Left lung (tissue), 10 donors: ENCODE data around the gene SPATA13. TPM values are rescaled to one million over a fixed set of nuclear protein-coding genes. Genes with fewer than 3 reads are reported as not detected.

ENCODE experiments used
- ATAC-seq: fragments of 200-7000 bp; cut with Tn5 transposase; one replicate; pipeline ENCODE4 v1.9.1; 2020; ENCODE audit warnings: moderate library complexity
- DNase-seq, 4 donors: peaks; one replicate each; pipeline ENCODE4 v3.0.0-alpha.2; 2013 to 2020
- H3K27ac ChIP-seq, 2 donors: fragments of 200-600 bp; sonication (generic) in 1 of 2; one replicate each; pipeline versions ENCODE4 v1.5.0 to v1.8.0; 2020 to 2021
- H3K27me3 ChIP-seq, 2 donors: fragments of 200-600 bp; sonication (generic) in 1 of 2; one replicate each; pipeline versions ENCODE4 v1.5.0 to v1.8.0; 2020 to 2021
- H3K36me3 ChIP-seq, 2 donors: fragments of 200-600 bp; sonication (generic) in 1 of 2; one replicate each; pipeline versions ENCODE4 v1.5.0 to v1.8.0; 2020 to 2021
- H3K4me1 ChIP-seq, 2 donors: fragments of 200-600 bp; one replicate each; pipeline ENCODE4 v1.8.0; 2021
- H3K4me3 ChIP-seq, 2 donors: fragments of 200-600 bp; sonication (generic) in 1 of 2; one replicate each; pipeline versions ENCODE4 v1.5.0 to v1.8.0; 2020 to 2021; ENCODE audit warnings: mild to moderate bottlenecking in 1 of 2
- H3K9me3 ChIP-seq, 2 donors: fragments of 200-600 bp; sonication (generic) in 1 of 2; one replicate each; pipeline versions ENCODE4 v1.5.0 to v1.8.0; 2020 to 2021
- intact Hi-C, 2 donors: fragments of 100-400 bp; cut with DNase I; formaldehyde crosslinking; loops; one replicate each; pipeline versions ENCODE4 v1.11.2 to v1.14.2; 2022
- microRNA-seq, 2 donors: library from miRNA; unstranded; fragments of <30 nt; microRNA quantifications; one replicate each; pipeline ENCODE4, GENCODE V29; 2019
- polyA plus RNA-seq, 6 donors: library from polyadenylated mRNA; unstranded; fragments of 120-200 nt; gene quantifications; one replicate each; pipeline ENCODE4 v1.2.1, GENCODE V29; 2013; ENCODE audit not compliant: insufficient read length in 6 of 6
- total RNA-seq, 2 donors: library from RNA; stranded (reverse); fragmentation: NEBNext Ultra II Directional; extraction: Animal tissue kit (Norgen Biotek cat#: 25700); gene quantifications; one replicate each; pipeline ENCODE4 v1.2.1, GENCODE V29; 2021
- TF ChIP-seq, protein P1 (sequence below), 2 donors: fragments of 200-600 bp; sonication (generic) in 1 of 2; IDR thresholded peaks; one replicate each; pipeline versions ENCODE4 v1.5.0 to v1.8.0; 2021; ENCODE audit warnings: antibody characterized with exemption in 2 of 2
- donor health status: DM: no; HTN: yes; CAD: no.
- donor health status: DM: no; HTN: no; CAD: no.

The SPATA13 gene
- total and polyA plus RNA-seq, 8 donors: 11.4 to 31.4 (median 14.7) TPM

DNA sequence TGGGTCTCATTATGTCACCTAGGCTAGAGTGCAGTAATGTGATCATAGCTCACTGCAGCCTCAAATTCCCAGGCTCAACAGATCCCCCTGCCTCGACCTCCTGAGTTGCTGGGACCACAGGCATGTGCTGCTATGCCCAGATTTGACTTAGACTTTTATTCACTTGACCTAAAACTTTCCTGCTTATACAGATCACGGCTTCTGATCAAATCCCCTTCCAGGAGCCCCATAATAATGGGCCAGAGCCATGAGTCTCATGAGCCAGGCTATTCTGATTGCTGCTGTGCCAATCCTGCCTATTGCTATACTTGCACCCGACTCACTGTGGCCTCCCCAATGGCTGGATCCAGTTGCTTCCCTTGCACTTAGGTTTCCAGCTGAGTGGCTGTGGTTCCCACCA is 190.9 kb downstream of the SPATA13 start:
- intact Hi-C loops: no loop called here

GRCh38 chr13:24353736-24354135 is 193.2 kb downstream of the SPATA13 start:
- ATAC-seq (no peak), DNase-seq (no peak)
- H3K36me3 ChIP-seq: no peaks in the 10 kb centered on the region
- H3K9me3 ChIP-seq: no peaks in the 10 kb centered on the region
- no peaks in the 10 kb centered on the region for H3K27me3 ChIP-seq
- H3K4me1 ChIP-seq: no peaks in the 10 kb centered on the region
- H3K4me3 ChIP-seq: no peak overlapping the region
- TF ChIP-seq, protein P1, sequence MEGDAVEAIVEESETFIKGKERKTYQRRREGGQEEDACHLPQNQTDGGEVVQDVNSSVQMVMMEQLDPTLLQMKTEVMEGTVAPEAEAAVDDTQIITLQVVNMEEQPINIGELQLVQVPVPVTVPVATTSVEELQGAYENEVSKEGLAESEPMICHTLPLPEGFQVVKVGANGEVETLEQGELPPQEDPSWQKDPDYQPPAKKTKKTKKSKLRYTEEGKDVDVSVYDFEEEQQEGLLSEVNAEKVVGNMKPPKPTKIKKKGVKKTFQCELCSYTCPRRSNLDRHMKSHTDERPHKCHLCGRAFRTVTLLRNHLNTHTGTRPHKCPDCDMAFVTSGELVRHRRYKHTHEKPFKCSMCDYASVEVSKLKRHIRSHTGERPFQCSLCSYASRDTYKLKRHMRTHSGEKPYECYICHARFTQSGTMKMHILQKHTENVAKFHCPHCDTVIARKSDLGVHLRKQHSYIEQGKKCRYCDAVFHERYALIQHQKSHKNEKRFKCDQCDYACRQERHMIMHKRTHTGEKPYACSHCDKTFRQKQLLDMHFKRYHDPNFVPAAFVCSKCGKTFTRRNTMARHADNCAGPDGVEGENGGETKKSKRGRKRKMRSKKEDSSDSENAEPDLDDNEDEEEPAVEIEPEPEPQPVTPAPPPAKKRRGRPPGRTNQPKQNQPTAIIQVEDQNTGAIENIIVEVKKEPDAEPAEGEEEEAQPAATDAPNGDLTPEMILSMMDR (IDR thresholded peaks at IDR 0.05): no peak
- intact Hi-C loops: no loop called here
- H3K27ac ChIP-seq: no peak overlapping the region

More for the DNA sequence above, 190.9 kb downstream of the SPATA13 start:
- Histone ChIP-seq H3K4me3 (no peak overlapping the region), H3K4me1 (no peaks in the 10 kb centered on the region), H3K36me3 (no peaks in the 10 kb centered on the region), H3K27ac (no peak overlapping the region), H3K9me3 (no peaks in the 10 kb centered on the region), H3K27me3 (no peaks in the 10 kb centered on the region)
- no peak for DNase-seq
- ATAC-seq: no peak
- TF ChIP-seq, protein P1 (IDR thresholded peaks at IDR 0.05): no peak

GRCh38 chr13:24355103-24355502 is 194.6 kb downstream of the SPATA13 start:
- H3K9me3 ChIP-seq: no peaks in the 10 kb centered on the region
- intact Hi-C loops: no loop called here
- DNase-seq (no peak), ATAC-seq (no peak)
- H3K36me3 ChIP-seq: no peaks in the 10 kb centered on the region
- no peaks in the 10 kb centered on the region for H3K4me1 ChIP-seq
- TF ChIP-seq, protein P1 (IDR thresholded peaks at IDR 0.05): no peak
- H3K27ac ChIP-seq: no peak overlapping the region
- H3K4me3 ChIP-seq: no peak overlapping the region
- no peaks in the 10 kb centered on the region for H3K27me3 ChIP-seq

- H3K4me3 ChIP-seq: no peak overlapping the region
- ATAC-seq (no peak), DNase-seq (no peak)
- H3K9me3 ChIP-seq: no peaks in the 10 kb centered on the region
- no peaks in the 10 kb centered on the region for H3K36me3 ChIP-seq
- no peak overlapping the region for H3K27ac ChIP-seq
- H3K27me3 ChIP-seq: no peaks in the 10 kb centered on the region
- no peaks in the 10 kb centered on the region for H3K4me1 ChIP-seq
- intact Hi-C loops: no loop called here
- TF ChIP-seq, protein P1 (IDR thresholded peaks at IDR 0.05): no peak
Measured at GRCh38 chr13:24356270-24356669, 195.8 kb downstream of the SPATA13 start.

Small RNAs within 50 kb of the gene (microRNA-seq; reads per million reads assigned to microRNA genes)
- gene MIR2276: 0.68 to 1.3 reads per million in 2 donors

Other genes with a start within 250 kb of the SPATA13 start
- gene C1QTNF9, start 148.9 kb downstream of the SPATA13 start, total RNA-seq: under 1 TPM in 1 of 2 donors, not detected in 1; 0.18 TPM
- under 1 TPM; 0.20 to 0.46 (median 0.26) TPM for gene C1QTNF9, start 148.9 kb downstream of the SPATA13 start, polyA plus RNA-seq